Colonic mucosa (tissue), 4 donors: Measurements from ENCODE around the gene INVS. TPM values are rescaled to one million over a fixed set of nuclear protein-coding genes. Genes with fewer than 3 reads are reported as not detected.

Source experiments
- DNase-seq: peaks from one replicate; pipeline ENCODE4 v3.0.0-alpha.2; 2020
- H3K27ac ChIP-seq: fragments of 200-600 bp; one replicate; pipeline ENCODE4 v1.8.0; 2021
- H3K27me3 ChIP-seq: fragments of 200-600 bp; one replicate; pipeline ENCODE4 v1.8.0; 2021
- H3K36me3 ChIP-seq: fragments of 200-600 bp; one replicate; pipeline ENCODE4 v1.8.0; 2021
- H3K4me1 ChIP-seq: fragments of 200-600 bp; one replicate; pipeline ENCODE4 v1.8.0; 2021; ENCODE audit warnings: mild to moderate bottlenecking
- H3K4me3 ChIP-seq: fragments of 200-600 bp; one replicate; pipeline ENCODE4 v1.8.0; 2021
- H3K9ac ChIP-seq, 2 donors: one replicate each; pipeline ENCODE4 v1.7.0; 2013; ENCODE audit warnings: control low read depth in 2 of 2, low read depth in 2 of 2, low read length in 2 of 2
- H3K9me3 ChIP-seq: fragments of 200-600 bp; one replicate; pipeline ENCODE4 v1.8.0; 2021
- intact Hi-C: fragments of 100-400 bp; cut with DNase I; formaldehyde crosslinking; loops from one replicate; pipeline ENCODE4 v1.14.1; 2022
- total RNA-seq, 2 donors: library from RNA; stranded (reverse); fragmentation: NEBNext Ultra II Directional in 1 of 2; extraction: Animal tissue kit (Norgen Biotek cat#: 25700) in 1 of 2; gene quantifications; one replicate each; pipeline ENCODE4 v1.2.1, GENCODE V29; 2021
- TF ChIP-seq, protein P1 (sequence below): fragments of 200-600 bp; IDR thresholded peaks from one replicate; pipeline ENCODE4 v1.8.0; 2022; ENCODE audit warnings: antibody characterized with exemption, mild to moderate bottlenecking
- donor health status: healthy.
- donor health status: DM: no; HTN: no; CAD: no.
- donor health status: DM: no; HTN: no; CAD: no.

The INVS gene
- total RNA-seq, 2 donors from 2014 or later: 12.1 to 16.0 TPM

DNA sequence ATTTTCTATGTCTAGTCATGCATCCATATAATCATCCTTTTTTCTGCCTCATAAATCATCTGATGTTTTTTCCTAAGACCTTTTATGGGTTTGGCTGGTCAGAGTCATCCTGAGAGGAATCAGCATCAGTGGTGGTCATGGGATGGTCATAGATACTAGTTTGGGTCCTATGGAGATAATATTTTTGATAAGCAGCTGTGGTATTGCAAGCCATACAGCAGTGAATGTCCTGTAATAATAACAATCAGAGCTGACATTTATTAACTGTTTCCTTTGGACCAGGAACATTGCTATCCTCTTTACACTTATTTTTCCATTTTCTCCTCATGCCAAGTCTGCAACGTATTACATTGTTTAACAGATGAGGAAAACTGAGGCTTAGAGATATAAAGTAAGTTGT lies 170.6 kb downstream of the INVS start:
- intact Hi-C loops: no loop called here
- Histone ChIP-seq H3K9me3 (no peaks in the 10 kb centered on the region), H3K4me1 (no peaks in the 10 kb centered on the region), H3K9ac (no peak overlapping the region), H3K27ac (no peak overlapping the region), H3K4me3 (no peak overlapping the region), H3K36me3 (no peaks in the 10 kb centered on the region), H3K27me3 (no peaks in the 10 kb centered on the region)
- no peak for DNase-seq
- TF ChIP-seq, protein P1, sequence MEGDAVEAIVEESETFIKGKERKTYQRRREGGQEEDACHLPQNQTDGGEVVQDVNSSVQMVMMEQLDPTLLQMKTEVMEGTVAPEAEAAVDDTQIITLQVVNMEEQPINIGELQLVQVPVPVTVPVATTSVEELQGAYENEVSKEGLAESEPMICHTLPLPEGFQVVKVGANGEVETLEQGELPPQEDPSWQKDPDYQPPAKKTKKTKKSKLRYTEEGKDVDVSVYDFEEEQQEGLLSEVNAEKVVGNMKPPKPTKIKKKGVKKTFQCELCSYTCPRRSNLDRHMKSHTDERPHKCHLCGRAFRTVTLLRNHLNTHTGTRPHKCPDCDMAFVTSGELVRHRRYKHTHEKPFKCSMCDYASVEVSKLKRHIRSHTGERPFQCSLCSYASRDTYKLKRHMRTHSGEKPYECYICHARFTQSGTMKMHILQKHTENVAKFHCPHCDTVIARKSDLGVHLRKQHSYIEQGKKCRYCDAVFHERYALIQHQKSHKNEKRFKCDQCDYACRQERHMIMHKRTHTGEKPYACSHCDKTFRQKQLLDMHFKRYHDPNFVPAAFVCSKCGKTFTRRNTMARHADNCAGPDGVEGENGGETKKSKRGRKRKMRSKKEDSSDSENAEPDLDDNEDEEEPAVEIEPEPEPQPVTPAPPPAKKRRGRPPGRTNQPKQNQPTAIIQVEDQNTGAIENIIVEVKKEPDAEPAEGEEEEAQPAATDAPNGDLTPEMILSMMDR: no peak

DNA sequence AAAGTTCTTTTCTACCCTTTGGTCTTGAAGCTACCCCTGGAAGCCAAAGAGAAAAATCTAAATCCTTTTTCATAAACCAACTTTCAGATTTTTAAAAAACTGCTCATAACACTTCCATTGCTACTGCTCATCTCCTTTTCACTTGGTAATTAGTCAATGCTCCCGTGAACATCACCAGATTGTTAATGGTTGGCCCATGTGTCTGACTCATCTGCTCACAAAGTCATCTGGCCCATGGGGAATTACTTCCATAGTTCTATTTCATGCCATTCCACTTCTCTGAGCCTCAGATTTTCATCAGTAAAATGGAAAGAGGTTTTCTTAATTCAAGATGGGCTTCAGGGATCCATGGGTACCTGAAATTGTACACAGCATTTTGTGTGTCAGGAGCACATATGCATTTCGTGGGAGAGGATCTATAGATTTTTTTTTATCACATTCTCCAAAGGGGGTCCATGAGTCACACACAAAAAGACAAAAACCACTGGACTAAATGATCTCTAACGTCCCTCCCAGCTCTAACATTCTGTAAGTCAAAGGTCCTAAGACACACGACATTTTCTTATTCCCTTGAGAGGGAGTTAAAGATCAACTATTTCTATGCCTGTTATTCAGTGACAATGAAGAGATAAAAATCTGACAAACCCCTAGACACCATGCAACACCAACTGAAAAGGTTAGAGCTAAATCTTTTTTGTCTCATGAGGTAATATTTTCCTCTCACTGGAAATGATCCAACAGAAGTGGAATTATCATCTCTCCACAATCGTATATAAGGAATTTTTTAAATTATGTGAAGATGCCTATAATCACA lies 178.3 kb downstream of the INVS start:
- Histone ChIP-seq H3K36me3 (no peaks in the 10 kb centered on the region), H3K9me3 (no peaks in the 10 kb centered on the region), H3K27ac (no peak overlapping the region), H3K27me3 (no peaks in the 10 kb centered on the region), H3K4me3 (no peak overlapping the region), H3K4me1 (no peaks in the 10 kb centered on the region), H3K9ac (no peak overlapping the region)
- TF ChIP-seq, protein P1: no peak
- intact Hi-C loops: no loop called here
- no peak for DNase-seq

DNA sequence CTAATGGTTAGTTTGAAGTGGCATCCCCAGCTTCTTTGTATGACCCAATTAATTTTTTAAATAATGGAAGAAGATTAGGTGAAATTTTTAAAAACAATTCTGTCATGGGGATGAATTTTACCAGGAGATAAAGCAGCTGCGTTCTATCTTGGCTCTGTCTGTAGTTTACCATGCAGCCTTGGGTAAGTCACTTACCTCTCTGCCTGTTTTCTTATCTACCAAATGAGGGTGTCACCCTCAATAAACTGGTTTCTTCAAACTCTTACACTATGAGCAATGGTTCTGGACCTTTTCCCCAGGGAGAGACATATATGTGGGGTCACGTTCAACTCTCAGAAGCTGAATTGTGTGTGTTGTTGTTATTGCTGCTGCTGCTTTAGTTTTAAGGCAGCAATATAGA lies 182.0 kb downstream of the INVS start:
- Histone ChIP-seq H3K27me3 (no peaks in the 10 kb centered on the region), H3K36me3 (no peaks in the 10 kb centered on the region), H3K9me3 (no peaks in the 10 kb centered on the region), H3K4me1 (no peaks in the 10 kb centered on the region), H3K9ac (no peak overlapping the region), H3K27ac (no peak overlapping the region), H3K4me3 (no peak overlapping the region)
- intact Hi-C loops: no loop called here
- no peak for DNase-seq
- TF ChIP-seq, protein P1: no peak

DNA sequence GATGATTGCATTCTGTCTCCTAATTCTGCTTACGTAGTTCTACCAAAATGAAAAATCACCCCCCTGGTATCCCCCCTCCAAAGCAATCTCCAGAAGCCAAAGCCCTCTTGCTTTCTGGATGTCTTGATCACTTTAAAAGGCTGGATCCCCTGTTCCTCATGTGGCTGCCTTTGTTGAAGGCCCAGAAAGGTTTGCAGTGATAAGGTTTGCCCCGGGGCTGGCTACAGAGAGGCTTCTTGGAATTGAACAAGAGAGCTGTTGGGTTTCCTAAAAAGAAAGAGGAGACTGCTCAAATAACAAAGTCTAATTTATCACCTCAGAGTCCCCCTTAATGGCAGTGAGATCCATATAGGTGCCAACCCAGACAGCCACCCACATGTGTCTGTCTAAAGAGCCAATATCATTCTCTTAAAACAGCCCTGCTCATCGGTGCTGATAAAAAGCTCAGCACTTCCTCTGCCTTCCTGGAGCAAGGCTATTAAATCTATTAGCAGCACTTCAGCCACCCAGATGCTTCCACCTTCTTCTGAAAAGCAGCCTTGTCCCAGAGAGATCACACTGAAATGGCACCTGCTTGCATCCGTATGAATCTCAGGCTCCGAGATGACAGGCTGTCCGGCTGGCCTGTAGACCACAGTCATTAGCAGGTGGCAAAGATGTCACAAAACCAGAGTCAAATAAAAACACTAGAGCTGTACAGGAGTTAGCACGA lies 182.8 kb downstream of the INVS start:
- Histone ChIP-seq H3K4me3 (no peak overlapping the region), H3K27me3 (no peaks in the 10 kb centered on the region), H3K9me3 (no peaks in the 10 kb centered on the region), H3K36me3 (no peaks in the 10 kb centered on the region), H3K4me1 (no peaks in the 10 kb centered on the region), H3K9ac (no peak overlapping the region), H3K27ac (no peak overlapping the region)
- no peak for DNase-seq
- TF ChIP-seq, protein P1: no peak
- intact Hi-C loops: no loop called here

DNA sequence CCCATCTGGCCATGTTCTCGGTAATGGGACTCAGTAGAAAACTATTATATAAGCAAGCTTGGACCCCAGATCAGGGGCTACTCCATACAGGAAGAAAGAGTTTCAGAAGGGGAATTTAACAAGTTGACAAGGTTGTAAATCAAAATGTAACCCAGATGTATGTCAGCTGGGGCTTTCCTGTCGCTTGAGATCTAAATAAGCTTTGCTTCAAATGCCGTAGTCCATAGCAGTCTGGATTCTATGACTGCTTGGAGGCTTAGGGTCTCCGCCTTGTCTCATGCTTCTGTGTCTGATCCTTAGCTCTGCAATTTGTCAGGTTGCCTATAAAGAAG lies 183.3 kb downstream of the INVS start:
- no peaks in the 10 kb centered on the region for H3K4me1 ChIP-seq
- TF ChIP-seq, protein P1: no peak
- no peak for DNase-seq
- no peaks in the 10 kb centered on the region for H3K9me3 ChIP-seq
- H3K9ac ChIP-seq: no peak overlapping the region
- H3K36me3 ChIP-seq: no peaks in the 10 kb centered on the region
- intact Hi-C loops: no loop called here
- H3K4me3 ChIP-seq: no peak overlapping the region
- no peaks in the 10 kb centered on the region for H3K27me3 ChIP-seq
- no peak overlapping the region for H3K27ac ChIP-seq
